ENCODE measurements around the gene ADAM19. TPM values are rescaled to one million over a fixed set of nuclear protein-coding genes. Genes with fewer than 3 reads are reported as not detected.

ADAM19 gene
- polyA plus RNA-seq, 5 donors = 14.2 to 22.2 (median 16.0) TPM

GRCh38 chr5:157563373-157563928, 12.1 kb downstream of the ADAM19 start:
- no peak for DNase-seq

GRCh38 chr5:157562111-157562581, 13.4 kb downstream of the ADAM19 start:
- no peak for DNase-seq

GRCh38 chr5:157561110-157561509, 14.5 kb downstream of the ADAM19 start:
- no peak for DNase-seq

- no peak for DNase-seq
These were observed 16.3 kb downstream of the ADAM19 start for GRCh38 chr5:157559301-157559700.

- no peak for DNase-seq
These were observed 16.9 kb downstream of the ADAM19 start for GRCh38 chr5:157558681-157559080.

- DNase-seq = no peak
These were observed 17.5 kb downstream of the ADAM19 start for GRCh38 chr5:157558041-157558595.

GRCh38 chr5:157556615-157557418, 18.8 kb downstream of the ADAM19 start:
- DNase-seq = no peak

- DNase-seq = no peak
These were observed 20.4 kb downstream of the ADAM19 start for GRCh38 chr5:157555037-157555640.

GRCh38 chr5:157554179-157555036, 21.2 kb downstream of the ADAM19 start:
- no peak for DNase-seq

- DNase-seq = no peak
These were observed 22.9 kb downstream of the ADAM19 start for GRCh38 chr5:157552650-157553049.

GRCh38 chr5:157550663-157551062, 24.9 kb downstream of the ADAM19 start:
- DNase-seq = no peak

GRCh38 chr5:157549954-157550549, 25.5 kb downstream of the ADAM19 start:
- DNase-seq = no peak

- DNase-seq = no peak
These were observed 26.3 kb downstream of the ADAM19 start for GRCh38 chr5:157549283-157549629.

GRCh38 chr5:157548513-157549282, 26.9 kb downstream of the ADAM19 start:
- no peak for DNase-seq

- no peak for DNase-seq
These were observed 27.5 kb downstream of the ADAM19 start for GRCh38 chr5:157547941-157548512.

- DNase-seq = no peak
These were observed 29.0 kb downstream of the ADAM19 start for GRCh38 chr5:157546456-157547100.

GRCh38 chr5:157545610-157546310, 29.8 kb downstream of the ADAM19 start:
- DNase-seq = no peak

GRCh38 chr5:157544623-157544989, 31.0 kb downstream of the ADAM19 start:
- DNase-seq = no peak

Data from right lung (tissue), 5 donors.